OCI-LY3 (cell line): Measurements from ENCODE around the gene PLK5.

ENCODE experiments used
- H2AFZ ChIP-seq: fragments of 200-600, 300-600 bp; shearing (Covaris generic); 2 replicates; pipeline ENCODE4 v1.6.0; 2014; ENCODE audit warnings: antibody characterized with exemption, low read depth, low read length
- H3K27ac ChIP-seq: fragments of 200-600, 300-600 bp; sonication (generic); 2 replicates; pipeline ENCODE4 v1.5.1; 2014; ENCODE audit warnings: mild to moderate bottlenecking, low read length, moderate library complexity, mixed read lengths
- H3K27me3 ChIP-seq: fragments of 200-600, 300-600 bp; sonication (generic); 2 replicates; pipeline ENCODE4 v1.6.1; 2014; ENCODE audit warnings: low read depth, low read length, mixed read lengths
- H3K36me3 ChIP-seq: fragments of 200-600, 300-600 bp; sonication (generic); replicated peaks from 2 replicates; pipeline ENCODE3; 2014; ENCODE audit warnings: low read depth, low read length, mixed read lengths
- H3K4me1 ChIP-seq: fragments of 300-600, 200-600 bp; sonication (generic); 2 replicates; pipeline ENCODE4 v1.6.1; 2014; ENCODE audit warnings: low read length, mixed read lengths
- H3K4me2 ChIP-seq: fragments of 200-600, 300-600 bp; sonication (generic); 2 replicates; pipeline ENCODE4 v1.6.1; 2014; ENCODE audit warnings: low read length, mixed read lengths
- H3K4me3 ChIP-seq: fragments of 300-600, 200-600 bp; sonication (generic); 2 replicates; pipeline ENCODE4 v1.5.1; 2014; ENCODE audit warnings: antibody characterized with exemption, mild to moderate bottlenecking, low read length, moderate library complexity
- H3K79me2 ChIP-seq: fragments of 300-600, 200-600 bp; shearing (Covaris generic); 2 replicates; pipeline ENCODE4 v1.6.1; 2014; ENCODE audit warnings: mild to moderate bottlenecking, low read length, mixed read lengths
- H3K9ac ChIP-seq: fragments of 300-600, 200-600 bp; shearing (Covaris generic); 2 replicates; pipeline ENCODE4 v1.6.0; 2014; ENCODE audit warnings: mild to moderate bottlenecking, low read length, moderate library complexity
- H3K9me3 ChIP-seq: fragments of 200-600, 300-600 bp; shearing (Covaris generic); 2 replicates; pipeline ENCODE4 v1.6.1; 2014; ENCODE audit warnings: low read length, mixed read lengths; ENCODE audit not compliant: insufficient read depth
- H4K20me1 ChIP-seq: fragments of 200-600, 300-600 bp; sonication (generic); 2 replicates; pipeline ENCODE4 v1.6.1; 2016; ENCODE audit warnings: low read length, mixed read lengths; ENCODE audit not compliant: insufficient read depth
- CTCF ChIP-seq: fragments of 200-600, 300-600 bp; sonication (generic); IDR thresholded peaks from 2 replicates; pipeline ENCODE4 v1.5.1; 2014; ENCODE audit warnings: antibody characterized with exemption, low read length, low read depth
- EZH2phosphoT487 ChIP-seq: fragments of 200-600 bp; shearing (Covaris generic); IDR thresholded peaks from 2 replicates; pipeline ENCODE4 v1.6.1; 2018; ENCODE audit warnings: antibody characterized with exemption, mixed run types, low read depth

Gene PLK5

GRCh38 chr19:1584500-1585242 is 60.8 kb downstream of the PLK5 start:
- Histone ChIP-seq H3K4me1 (no peaks in the 10 kb centered on the region), H3K9ac (no peak overlapping the region), H3K27ac (no peak overlapping the region), H3K79me2 (peaks cover 52% of the 10 kb centered on the region), H3K4me3 (no peak overlapping the region), H3K9me3 (no peaks in the 10 kb centered on the region), H4K20me1 (peaks cover 12% of the 10 kb centered on the region; the same call in 1 of the 2 replicates), H3K27me3 (no peaks in the 10 kb centered on the region), H3K4me2 (no peak overlapping the region), H2AFZ (no peak overlapping the region), H3K36me3 (peaks cover 51% of the 10 kb centered on the region)
- TF ChIP-seq EZH2phosphoT487 (no peak), CTCF (no peak)

GRCh38 chr19:1585243-1585580 is 61.3 kb downstream of the PLK5 start:
- Histone ChIP-seq H3K79me2 (peaks cover 58% of the 10 kb centered on the region), H4K20me1 (peaks cover 13% of the 10 kb centered on the region), H3K4me3 (no peak overlapping the region), H3K36me3 (peaks cover 47% of the 10 kb centered on the region), H3K9me3 (no peaks in the 10 kb centered on the region), H3K4me1 (peaks cover 2% of the 10 kb centered on the region), H2AFZ (no peak overlapping the region), H3K27ac (no peak overlapping the region), H3K4me2 (no peak overlapping the region), H3K9ac (no peak overlapping the region), H3K27me3 (no peaks in the 10 kb centered on the region)
- no peak for TF ChIP-seq CTCF
- no peak for TF ChIP-seq EZH2phosphoT487
